B cell (primary cell): ENCODE results near the gene SP100.

Experiments
- CTCF ChIP-seq: fragments of 200-600 bp; IDR thresholded peaks from one replicate; pipeline ENCODE4 v1.8.0; 2022; ENCODE audit warnings: antibody characterized with exemption, mild to moderate bottlenecking
- EZH2 ChIP-seq: IDR thresholded peaks from 2 replicates; pipeline ENCODE4 v1.6.1; 2012; ENCODE audit warnings: borderline replicate concordance, low read depth, mild to moderate bottlenecking, moderate library complexity, low read length; ENCODE audit not compliant: insufficient read depth, poor library complexity, severe bottlenecking

DNA sequence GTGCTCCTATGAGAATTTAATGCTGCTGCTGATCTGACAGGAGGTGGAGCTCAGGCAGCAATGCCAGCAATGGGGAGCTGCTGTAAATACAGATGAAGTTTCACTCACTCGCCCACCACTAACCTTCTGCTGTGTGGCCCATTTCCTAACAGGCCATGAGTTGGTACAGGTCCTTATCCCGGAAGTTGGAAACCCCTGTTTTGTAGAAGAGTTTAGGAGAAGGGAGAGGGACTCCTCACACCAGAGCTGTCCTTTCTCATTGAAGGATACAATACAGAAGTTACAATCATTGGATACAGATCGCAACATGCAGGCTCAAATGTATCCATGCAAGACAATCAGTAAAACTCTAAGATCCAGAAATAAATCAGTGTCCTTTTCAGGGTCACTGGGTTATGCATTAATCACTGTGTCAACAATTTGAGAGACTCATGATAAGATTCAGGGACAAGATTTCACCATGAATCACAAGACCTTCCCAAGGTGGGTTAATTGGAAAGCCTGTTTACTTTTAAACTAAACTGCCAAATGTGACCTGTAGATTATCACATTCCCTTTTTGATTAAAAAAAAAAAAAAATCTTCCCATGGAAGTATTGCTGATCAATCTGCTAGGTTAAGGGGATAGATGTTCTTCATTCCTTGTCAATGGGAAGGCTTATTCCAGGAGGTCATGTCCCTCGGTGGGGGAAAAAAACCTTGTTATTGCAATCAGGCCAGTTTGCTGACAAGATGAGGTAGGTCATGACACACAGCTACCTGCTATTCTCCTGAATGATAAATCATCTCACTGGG lies 97.2 kb downstream of the SP100 start:
- TF ChIP-seq CTCF, result no peak
- TF ChIP-seq EZH2, result no peak
